Stimulated activated naive CD8-positive, alpha-beta T cell treated with anti-CD3 and anti-CD28 coated beads, Interleukin-15, Interleukin-2, amounts not matched to agents 100 ng/mL and 50 ng/mL, for 24 hours (primary cell): ENCODE results near the gene RHOH.

Experiments
- H3K27ac Mint-ChIP-seq: one replicate; pipeline ENCODE4 v1.8.0; 2021; ENCODE audit warnings: mild to moderate bottlenecking, mixed read lengths
- H3K27me3 Mint-ChIP-seq: one replicate; pipeline ENCODE4 v1.8.0; 2021; ENCODE audit warnings: mixed read lengths
- H3K36me3 Mint-ChIP-seq: one replicate; pipeline ENCODE4 v1.8.0; 2021; ENCODE audit warnings: low read depth, mixed read lengths
- H3K4me1 Mint-ChIP-seq: one replicate; pipeline ENCODE4 v1.8.0; 2021; ENCODE audit warnings: low read depth, mixed read lengths
- H3K4me3 Mint-ChIP-seq: one replicate; pipeline ENCODE4 v1.8.0; 2021; ENCODE audit warnings: mild to moderate bottlenecking, mixed read lengths
- H3K9me3 Mint-ChIP-seq: one replicate; pipeline ENCODE4 v1.8.0; 2021; ENCODE audit warnings: mixed read lengths

The RHOH gene

GRCh38 chr4:40194602-40195161 lies 2.1 kb upstream of the RHOH start:
- Mint-ChIP-seq H3K9me3 (no peaks in the 10 kb centered on the region), H3K4me3 (peak overlapping the region; percentile 97), H3K27ac (peak overlapping the region; percentile 97), H3K36me3 (peaks cover 24% of the 10 kb centered on the region), H3K4me1 (peaks cover 73% of the 10 kb centered on the region), H3K27me3 (no peaks in the 10 kb centered on the region)

GRCh38 chr4:40195182-40196177 lies 1.4 kb upstream of the RHOH start:
- Mint-ChIP-seq H3K4me1 (peaks cover 73% of the 10 kb centered on the region), H3K9me3 (no peaks in the 10 kb centered on the region), H3K27ac (peak overlapping the region; percentile 97), H3K4me3 (peak overlapping the region; percentile 97), H3K27me3 (no peaks in the 10 kb centered on the region), H3K36me3 (peaks cover 32% of the 10 kb centered on the region)

- Mint-ChIP-seq H3K36me3 (peaks cover 39% of the 10 kb centered on the region), H3K4me1 (peaks cover 73% of the 10 kb centered on the region)
Observed at GRCh38 chr4:40196272-40196671, 559 bp upstream of the RHOH start.

GRCh38 chr4:40197879-40198689 lies 1.3 kb downstream of the RHOH start:
- peaks cover 56% of the 10 kb centered on the region for H3K36me3 Mint-ChIP-seq
- H3K9me3 Mint-ChIP-seq = no peaks in the 10 kb centered on the region
- H3K27me3 Mint-ChIP-seq = no peaks in the 10 kb centered on the region
- peaks cover 67% of the 10 kb centered on the region for H3K4me1 Mint-ChIP-seq
- peak overlapping the region; percentile 97 for H3K27ac Mint-ChIP-seq
- H3K4me3 Mint-ChIP-seq = peak overlapping the region; percentile 97

More at GRCh38 chr4:40196272-40196671, 559 bp upstream of the RHOH start:
- H3K27ac Mint-ChIP-seq = peak overlapping the region; percentile 97
- H3K27me3 Mint-ChIP-seq = no peaks in the 10 kb centered on the region
- peak overlapping the region; percentile 97 for H3K4me3 Mint-ChIP-seq
- no peaks in the 10 kb centered on the region for H3K9me3 Mint-ChIP-seq

- H3K4me1 Mint-ChIP-seq = peaks cover 66% of the 10 kb centered on the region
- peaks cover 66% of the 10 kb centered on the region for H3K36me3 Mint-ChIP-seq
- no peaks in the 10 kb centered on the region for H3K9me3 Mint-ChIP-seq
- H3K27ac Mint-ChIP-seq = peak overlapping the region; percentile 97
- H3K4me3 Mint-ChIP-seq = peak overlapping the region; percentile 97
- no peaks in the 10 kb centered on the region for H3K27me3 Mint-ChIP-seq
Observed at GRCh38 chr4:40199179-40199670, 2.4 kb downstream of the RHOH start.

GRCh38 chr4:40199999-40200874 lies 3.4 kb downstream of the RHOH start:
- peaks cover 75% of the 10 kb centered on the region for H3K36me3 Mint-ChIP-seq
- no peaks in the 10 kb centered on the region for H3K9me3 Mint-ChIP-seq
- H3K4me1 Mint-ChIP-seq = peaks cover 66% of the 10 kb centered on the region
- H3K27me3 Mint-ChIP-seq = no peaks in the 10 kb centered on the region
- H3K4me3 Mint-ChIP-seq = peak overlapping the region; percentile 97
- H3K27ac Mint-ChIP-seq = peak overlapping the region; percentile 97

GRCh38 chr4:40200875-40201801 lies 4.3 kb downstream of the RHOH start:
- Mint-ChIP-seq H3K4me1 (peaks cover 66% of the 10 kb centered on the region), H3K27ac (peak overlapping the region; percentile 97), H3K36me3 (peaks cover 84% of the 10 kb centered on the region), H3K27me3 (no peaks in the 10 kb centered on the region), H3K4me3 (peak overlapping the region; percentile 97), H3K9me3 (no peaks in the 10 kb centered on the region)

GRCh38 chr4:40201898-40202297 lies 5.1 kb downstream of the RHOH start:
- Mint-ChIP-seq H3K36me3 (peaks cover 87% of the 10 kb centered on the region), H3K27me3 (no peaks in the 10 kb centered on the region), H3K27ac (peak overlapping the region; percentile 97), H3K4me3 (peak overlapping the region; percentile 97), H3K4me1 (peaks cover 67% of the 10 kb centered on the region), H3K9me3 (no peaks in the 10 kb centered on the region)

GRCh38 chr4:40202474-40202873 lies 5.6 kb downstream of the RHOH start:
- Mint-ChIP-seq H3K36me3 (peaks cover 91% of the 10 kb centered on the region), H3K9me3 (no peaks in the 10 kb centered on the region)

GRCh38 chr4:40204507-40205258 lies 7.9 kb downstream of the RHOH start:
- Mint-ChIP-seq H3K9me3 (no peaks in the 10 kb centered on the region), H3K27me3 (no peaks in the 10 kb centered on the region), H3K27ac (peak overlapping the region; percentile 97), H3K4me1 (peaks cover 90% of the 10 kb centered on the region), H3K36me3 (peaks cover 81% of the 10 kb centered on the region), H3K4me3 (peak overlapping the region; percentile 97)

More at GRCh38 chr4:40202474-40202873, 5.6 kb downstream of the RHOH start:
- peak overlapping the region; percentile 97 for H3K27ac Mint-ChIP-seq
- H3K4me3 Mint-ChIP-seq = peak overlapping the region; percentile 97
- no peaks in the 10 kb centered on the region for H3K27me3 Mint-ChIP-seq
- peaks cover 73% of the 10 kb centered on the region for H3K4me1 Mint-ChIP-seq

GRCh38 chr4:40205259-40206198 lies 8.7 kb downstream of the RHOH start:
- peaks cover 90% of the 10 kb centered on the region for H3K4me1 Mint-ChIP-seq
- peaks cover 82% of the 10 kb centered on the region for H3K36me3 Mint-ChIP-seq

More at GRCh38 chr4:40205259-40206198, 8.7 kb downstream of the RHOH start:
- H3K27ac Mint-ChIP-seq = peak overlapping the region; percentile 97
- H3K27me3 Mint-ChIP-seq = no peaks in the 10 kb centered on the region
- H3K4me3 Mint-ChIP-seq = peak overlapping the region; percentile 97
- no peaks in the 10 kb centered on the region for H3K9me3 Mint-ChIP-seq
